PC-3 (cell line): ENCODE results near the gene RBP3. TPM values are rescaled to one million over a fixed set of nuclear protein-coding genes. Genes with fewer than 3 reads are reported as not detected.

ENCODE experiments used
- ATAC-seq: fragments of 200-7000 bp; cut with Tn5 transposase; 2 replicates; pipeline ENCODE4 v1.9.1; 2020; ENCODE audit warnings: mild to moderate bottlenecking, moderate library complexity
- BruUV-seq: library from RNA; stranded (reverse); fragments of 400-500 nt; replicated peaks from 2 replicates; lab custom pipeline; 2021; lab: Mats Ljungman, UMichigan
- CTCF ChIA-PET: fragments of 300-600 bp; sonication (Branson Sonifier 250); formaldehyde crosslinking; loops from one replicate; lab custom pipeline; 2022; ENCODE audit warnings: antibody characterized with exemption; lab: Charles Lee
- POLR2A ChIA-PET: fragments of 300-600 bp; sonication (Branson Sonifier 250); formaldehyde crosslinking; loops from one replicate; lab custom pipeline; 2022; ENCODE audit warnings: antibody characterized with exemption; ENCODE audit not compliant: unreplicated experiment; lab: Charles Lee
- DNase-seq: peaks from one replicate; pipeline ENCODE4 v3.0.0-alpha.2; 2015
- H2AFZ ChIP-seq: fragments of 300-600 bp; sonication (generic); 2 replicates; pipeline ENCODE4 v1.6.0; 2016; ENCODE audit warnings: antibody characterized with exemption, low read length
- H3F3A ChIP-seq: fragments of 300-600 bp; sonication (generic); one replicate; pipeline ENCODE4 v1.6.0; 2017; ENCODE audit warnings: antibody characterized with exemption, low read length, control low read depth, mild to moderate bottlenecking; ENCODE audit not compliant: unreplicated experiment
- H3K27ac ChIP-seq: fragments of 300-600 bp; sonication (generic); 2 replicates; pipeline ENCODE4 v1.5.1; 2016; ENCODE audit warnings: mild to moderate bottlenecking, low read length
- H3K27me3 ChIP-seq: fragments of 300-600 bp; sonication (generic); 2 replicates; pipeline ENCODE4 v1.6.1; 2016; ENCODE audit warnings: low read length, mixed read lengths
- H3K36me3 ChIP-seq: fragments of 300-600 bp; sonication (generic); 2 replicates; pipeline ENCODE4 v1.6.1; 2016; ENCODE audit warnings: low read depth, mixed run types, low read length, mixed read lengths
- H3K4me1 ChIP-seq: fragments of 300-600 bp; sonication (generic); 2 replicates; pipeline ENCODE4 v1.5.1; 2016; ENCODE audit warnings: low read length; ENCODE audit not compliant: insufficient read depth
- H3K4me2 ChIP-seq: fragments of 300-600 bp; sonication (generic); 2 replicates; pipeline ENCODE4 v1.6.0; 2016; ENCODE audit warnings: low read length
- H3K4me3 ChIP-seq: fragments of 300-600 bp; sonication (generic); 2 replicates; pipeline ENCODE4 v1.5.1; 2016; ENCODE audit warnings: mild to moderate bottlenecking, low read length, mixed read lengths
- H3K79me2 ChIP-seq: fragments of 300-600 bp; sonication (generic); 2 replicates; pipeline ENCODE4 v1.6.1; 2017; ENCODE audit warnings: low read length, mixed read lengths
- H3K9ac ChIP-seq: fragments of 300-600 bp; sonication (generic); 2 replicates; pipeline ENCODE4 v1.6.0; 2016; ENCODE audit warnings: mild to moderate bottlenecking, low read length
- H3K9me2 ChIP-seq: fragments of 300-600 bp; sonication (generic); replicated peaks from 2 replicates; pipeline ENCODE4 v1.6.1; 2016; ENCODE audit warnings: mixed run types, low read length, mixed read lengths
- H3K9me3 ChIP-seq: fragments of 300-600 bp; sonication (generic); 2 replicates; pipeline ENCODE4 v1.6.1; 2016; ENCODE audit warnings: low read length, mixed read lengths
- H4K20me1 ChIP-seq: fragments of 300-600 bp; sonication (generic); 2 replicates; pipeline ENCODE4 v1.6.1; 2016; ENCODE audit warnings: low read length, mixed read lengths
- EZH2 ChIP-seq: fragments of 300-600 bp; sonication (generic); IDR thresholded peaks from one replicate; pipeline ENCODE4 v1.6.1; 2017; ENCODE audit warnings: antibody characterized with exemption, mild to moderate bottlenecking, low read length; ENCODE audit not compliant: unreplicated experiment
- EZH2phosphoT487 ChIP-seq: fragments of 300-600 bp; sonication (generic); IDR thresholded peaks from 2 replicates; pipeline ENCODE4 v1.6.1; 2018; ENCODE audit warnings: mild to moderate bottlenecking, antibody characterized with exemption, low read length, borderline replicate concordance
- intact Hi-C: fragments of 100-400 bp; cut with micrococcal nuclease; formaldehyde crosslinking; loops from 2 replicates; pipeline ENCODE4 v1.9.0; 2023
- total RNA-seq: library from RNA; depleted of rRNA; stranded (reverse); fragments of >200 nt; gene quantifications from 2 replicates; pipeline ENCODE4 v1.2.3, GENCODE V29; 2014
- TF ChIP-seq, protein P1 (sequence below): fragments of 300-600 bp; sonication (generic); conservative IDR thresholded peaks from 2 replicates; pipeline ENCODE4 v1.5.1; 2017; ENCODE audit warnings: antibody characterized with exemption, low read depth, mild to moderate bottlenecking, low read length

RBP3 gene
- total RNA-seq, 1 experiment from 2014 or later: not detected

DNA sequence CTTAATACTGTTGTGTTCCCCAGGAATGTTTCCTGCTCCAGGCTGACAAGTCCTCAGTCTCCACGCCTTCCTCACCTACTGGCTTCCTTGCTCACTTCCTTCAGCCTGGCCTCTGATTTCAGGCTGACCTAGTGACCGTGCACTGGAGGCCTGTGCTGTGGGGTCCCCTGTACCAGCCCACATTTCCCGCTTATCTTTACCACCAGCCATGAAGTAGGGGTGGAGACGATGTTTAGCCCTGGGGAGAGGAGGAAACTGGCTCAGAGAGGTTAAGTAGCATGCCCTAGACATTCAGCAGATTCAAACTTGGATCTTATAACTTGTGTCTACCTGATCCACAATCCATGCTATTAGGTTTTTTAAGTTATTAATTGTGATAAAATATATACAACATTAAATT lies 40.7 kb downstream of the RBP3 start:
- peaks cover 4% of the 10 kb centered on the region; the same call in 1 of the 2 replicates for H3K4me1 ChIP-seq
- no peaks in the 10 kb centered on the region for H3K9me3 ChIP-seq
- no peaks in the 10 kb centered on the region for H4K20me1 ChIP-seq
- no peaks in the 10 kb centered on the region for H3K79me2 ChIP-seq
- ChIA-PET CTCF (no interaction called here), POLR2A (no interaction called here)
- H3K4me3 ChIP-seq: no peak overlapping the region
- ATAC-seq (no peak), DNase-seq (no peak)
- no peak overlapping the region for H2AFZ ChIP-seq
- no TSS peak for BruUV-seq
- H3K27me3 ChIP-seq: no peaks in the 10 kb centered on the region
- no peak overlapping the region for H3K9ac ChIP-seq
- no peaks in the 10 kb centered on the region for H3K36me3 ChIP-seq
- TF ChIP-seq EZH2 (no peak), EZH2phosphoT487 (no peak)
- TF ChIP-seq, protein P1, sequence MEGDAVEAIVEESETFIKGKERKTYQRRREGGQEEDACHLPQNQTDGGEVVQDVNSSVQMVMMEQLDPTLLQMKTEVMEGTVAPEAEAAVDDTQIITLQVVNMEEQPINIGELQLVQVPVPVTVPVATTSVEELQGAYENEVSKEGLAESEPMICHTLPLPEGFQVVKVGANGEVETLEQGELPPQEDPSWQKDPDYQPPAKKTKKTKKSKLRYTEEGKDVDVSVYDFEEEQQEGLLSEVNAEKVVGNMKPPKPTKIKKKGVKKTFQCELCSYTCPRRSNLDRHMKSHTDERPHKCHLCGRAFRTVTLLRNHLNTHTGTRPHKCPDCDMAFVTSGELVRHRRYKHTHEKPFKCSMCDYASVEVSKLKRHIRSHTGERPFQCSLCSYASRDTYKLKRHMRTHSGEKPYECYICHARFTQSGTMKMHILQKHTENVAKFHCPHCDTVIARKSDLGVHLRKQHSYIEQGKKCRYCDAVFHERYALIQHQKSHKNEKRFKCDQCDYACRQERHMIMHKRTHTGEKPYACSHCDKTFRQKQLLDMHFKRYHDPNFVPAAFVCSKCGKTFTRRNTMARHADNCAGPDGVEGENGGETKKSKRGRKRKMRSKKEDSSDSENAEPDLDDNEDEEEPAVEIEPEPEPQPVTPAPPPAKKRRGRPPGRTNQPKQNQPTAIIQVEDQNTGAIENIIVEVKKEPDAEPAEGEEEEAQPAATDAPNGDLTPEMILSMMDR: no peak
- H3K9me2 ChIP-seq: no peaks in the 10 kb centered on the region
- H3K27ac ChIP-seq: no peak overlapping the region
- no peak overlapping the region for H3K4me2 ChIP-seq
- intact Hi-C loops: no loop called here
- H3F3A ChIP-seq: no peaks in the 10 kb centered on the region

DNA sequence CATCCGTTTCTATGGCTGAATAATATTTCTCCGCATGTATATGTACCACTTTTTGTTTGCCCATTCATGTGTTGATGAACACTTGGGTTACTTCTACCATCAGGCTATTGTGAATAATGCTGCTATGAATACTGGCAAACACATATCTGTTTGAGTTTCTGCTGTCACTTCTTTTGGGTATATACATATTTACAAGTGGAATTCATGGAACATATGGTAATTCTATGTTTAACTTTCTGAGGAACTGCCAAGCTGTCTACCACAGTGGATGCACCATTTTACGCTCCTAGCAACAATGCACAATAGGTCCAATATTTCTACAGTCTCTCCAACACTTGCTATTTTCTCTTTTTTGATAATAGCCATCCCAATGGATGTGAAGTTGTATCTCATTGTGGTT lies 41.5 kb downstream of the RBP3 start:
- no peaks in the 10 kb centered on the region for H3K9me3 ChIP-seq
- no peak overlapping the region for H3K4me2 ChIP-seq
- BruUV-seq: no TSS peak
- no peaks in the 10 kb centered on the region for H3K9me2 ChIP-seq
- no peaks in the 10 kb centered on the region for H4K20me1 ChIP-seq
- no peak for ATAC-seq
- no peak overlapping the region for H3K27ac ChIP-seq
- TF ChIP-seq, protein P1: no peak
- TF ChIP-seq EZH2phosphoT487: no peak
- no peak for TF ChIP-seq EZH2
- H3K9ac ChIP-seq: no peak overlapping the region
- peaks cover 4% of the 10 kb centered on the region; the same call in 1 of the 2 replicates for H3K4me1 ChIP-seq
- CTCF ChIA-PET: no interaction called here
- no peaks in the 10 kb centered on the region for H3K27me3 ChIP-seq
- POLR2A ChIA-PET: no interaction called here
- intact Hi-C loops: no loop called here
- no peak overlapping the region for H2AFZ ChIP-seq
- H3F3A ChIP-seq: no peaks in the 10 kb centered on the region
- no peak overlapping the region for H3K4me3 ChIP-seq
- no peaks in the 10 kb centered on the region for H3K36me3 ChIP-seq
- H3K79me2 ChIP-seq: no peaks in the 10 kb centered on the region
- DNase-seq: no peak

DNA sequence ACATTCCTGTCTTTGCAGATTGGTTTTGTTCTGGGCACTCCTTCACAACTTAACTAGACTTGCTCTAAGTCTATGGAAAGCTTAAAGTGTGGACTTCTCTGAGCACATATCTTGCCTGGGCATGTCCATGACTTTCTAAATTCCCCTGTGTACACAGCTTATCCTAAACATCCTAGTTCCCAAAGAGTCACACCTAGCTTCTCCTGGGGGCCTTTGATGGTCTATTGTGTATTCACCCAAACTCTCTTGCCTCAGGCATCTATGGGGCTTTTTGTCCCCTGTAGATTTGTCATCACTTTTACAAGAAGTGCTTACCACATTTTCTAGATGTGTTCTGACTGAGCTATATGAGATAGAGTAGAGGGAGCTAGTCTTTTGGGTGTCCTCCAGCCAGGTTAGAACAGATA lies 48.2 kb downstream of the RBP3 start:
- Histone ChIP-seq H3K27me3 (no peaks in the 10 kb centered on the region), H3K27ac (peak overlapping the region; percentile 59), H3K36me3 (no peaks in the 10 kb centered on the region), H3K4me2 (peak overlapping the region; percentile 41; the same call in 1 of the 2 replicates), H3F3A (no peaks in the 10 kb centered on the region), H3K79me2 (no peaks in the 10 kb centered on the region), H2AFZ (0 out of 2 replicates have a peak overlapping the region, but pooled peaks have one; percentile 13), H3K9ac (no peak overlapping the region), H3K4me3 (no peak overlapping the region), H3K9me3 (no peaks in the 10 kb centered on the region), H4K20me1 (no peaks in the 10 kb centered on the region), H3K9me2 (no peaks in the 10 kb centered on the region), H3K4me1 (peaks cover 12% of the 10 kb centered on the region)
- ATAC-seq (peak; percentile 74), DNase-seq (peak; percentile 72)
- TF ChIP-seq EZH2phosphoT487 (no peak), EZH2 (no peak)
- TF ChIP-seq, protein P1: no peak
- intact Hi-C loops: no loop called here
- CTCF ChIA-PET: interaction anchor here (0.6 kb wide), 1 partner anchor 618 kb away, joined by 3 read pairs; no protein-coding TSS in a partner anchor
- no TSS peak for BruUV-seq
- POLR2A ChIA-PET: interaction anchor here (0.7 kb wide), 1 partner anchor 38 kb away, joined by 3 read pairs; no protein-coding TSS in a partner anchor
